ENCODE data around the gene ZFAND3. TPM values are rescaled to one million over a fixed set of nuclear protein-coding genes. Genes with fewer than 3 reads are reported as not detected.
"Not testable (repeated sequence)": the region's sequence is repeated elsewhere in the genome, so short reads cannot be mapped to it uniquely, and the experiment has no call there.

Gene ZFAND3
- total RNA-seq, 1 experiment from 2014 or later = 24.4 TPM

DNA sequence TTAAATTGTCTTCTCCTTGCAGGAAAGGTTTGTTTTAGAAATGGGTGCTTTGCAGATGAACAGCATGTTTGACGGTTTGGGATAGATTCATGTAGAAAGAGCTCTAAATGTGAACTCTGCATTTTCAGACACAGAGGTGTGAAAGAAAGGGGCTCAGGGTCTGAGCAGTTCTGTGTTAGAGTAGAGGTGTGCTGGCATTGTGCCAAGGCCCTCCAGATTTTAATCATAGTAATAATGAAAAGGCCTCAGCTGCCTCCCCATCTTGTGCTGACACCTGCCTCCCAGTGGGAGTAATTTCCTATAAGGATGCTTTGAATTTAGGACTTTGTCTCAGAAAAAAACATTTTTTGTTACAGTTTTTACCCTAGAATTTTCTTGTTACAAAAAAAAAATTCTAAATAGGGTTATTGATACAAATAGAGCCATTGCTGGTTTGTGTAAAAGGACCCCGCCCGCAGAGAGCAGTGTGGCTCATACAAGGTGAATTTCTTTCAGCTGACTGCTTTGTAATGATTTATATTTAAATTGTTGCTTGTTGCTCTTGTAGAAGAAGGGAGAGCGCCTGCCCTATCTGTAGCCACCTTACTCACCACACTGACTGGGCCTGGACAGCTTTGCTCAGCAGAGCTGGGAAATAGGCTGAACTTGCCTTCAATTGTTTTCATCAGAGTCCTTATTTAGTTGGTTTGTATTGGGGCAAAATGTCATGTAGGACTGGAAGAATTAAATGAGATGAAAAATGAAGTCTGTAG, 294.5 kb downstream of the ZFAND3 start:
- H3K9me3 ChIP-seq (replicated peaks) = no peaks in the 10 kb centered on the region
- no peaks in the 10 kb centered on the region for H3K4me1 ChIP-seq (replicated peaks)
- H3K27me3 ChIP-seq (replicated peaks) = no peaks in the 10 kb centered on the region
- H3K4me3 ChIP-seq = no peak overlapping the region
- H3K36me3 ChIP-seq = peaks cover 9% of the 10 kb centered on the region
- DNase-seq (ENCODE audit: low read depth in 1 of 2, low spot score in 2 of 2) = no peak
- no peak overlapping the region for H3K27ac ChIP-seq

DNA sequence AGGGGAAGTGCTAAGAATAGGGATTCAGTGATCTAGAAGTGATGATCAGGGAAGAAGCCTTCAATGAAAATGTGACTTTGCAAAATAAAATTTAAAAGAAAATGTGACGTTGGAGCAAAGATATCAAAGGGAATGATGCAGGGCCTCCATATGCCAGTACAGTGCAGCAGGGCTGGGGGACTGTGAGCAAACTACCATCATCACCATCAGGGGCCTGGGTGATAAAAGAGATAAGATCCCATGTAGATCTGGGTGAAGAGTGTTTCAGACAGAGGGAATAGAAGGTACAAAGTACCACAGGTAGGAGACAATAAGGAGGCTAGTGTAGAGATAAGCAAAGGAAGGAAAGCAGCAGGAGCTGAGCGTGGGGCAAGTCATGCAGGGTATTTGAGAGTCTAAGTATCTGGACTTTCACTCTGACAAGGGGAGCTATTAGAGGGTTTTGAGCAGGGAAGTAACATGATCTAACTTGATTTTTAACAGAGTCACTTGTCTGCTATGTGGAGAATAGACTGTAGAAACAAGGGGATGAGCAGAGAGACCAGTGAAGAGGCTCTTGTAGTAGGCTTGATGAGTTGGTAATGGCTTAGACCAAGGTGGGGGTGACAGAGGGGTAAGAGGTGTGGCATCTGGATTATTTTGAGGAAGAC, 295.6 kb downstream of the ZFAND3 start:
- no peak overlapping the region for H3K4me3 ChIP-seq
- H3K9me3 ChIP-seq (replicated peaks) = no peaks in the 10 kb centered on the region
- H3K36me3 ChIP-seq = peaks cover 13% of the 10 kb centered on the region
- no peaks in the 10 kb centered on the region for H3K27me3 ChIP-seq (replicated peaks)
- H3K27ac ChIP-seq = no peak overlapping the region
- no peaks in the 10 kb centered on the region for H3K4me1 ChIP-seq (replicated peaks)
- DNase-seq (ENCODE audit: low read depth in 1 of 2, low spot score in 2 of 2) = no peak

DNA sequence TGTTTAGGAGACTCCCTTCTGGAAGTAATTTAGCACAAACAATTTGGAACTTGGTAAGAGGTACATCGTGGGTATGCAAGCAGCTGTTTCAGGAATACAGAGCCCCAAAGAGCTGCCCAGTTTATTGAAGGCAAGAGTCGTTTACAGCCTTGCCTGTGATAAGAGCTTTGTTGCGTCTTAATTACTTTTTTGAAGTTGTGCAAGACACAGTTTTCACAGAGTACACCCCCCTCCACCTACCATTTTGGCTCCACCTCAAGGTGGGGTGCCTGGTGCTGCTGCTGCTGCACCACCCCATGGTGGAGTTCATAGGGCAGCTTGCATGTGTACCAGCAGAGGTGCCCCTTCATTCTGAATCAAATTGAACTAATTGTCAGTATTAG, 296.1 kb downstream of the ZFAND3 start:
- Histone ChIP-seq H3K27ac (no peak overlapping the region), H3K27me3 (replicated peaks) (no peaks in the 10 kb centered on the region), H3K9me3 (replicated peaks) (no peaks in the 10 kb centered on the region), H3K36me3 (peaks cover 16% of the 10 kb centered on the region), H3K4me1 (replicated peaks) (no peaks in the 10 kb centered on the region), H3K4me3 (no peak overlapping the region)
- DNase-seq (ENCODE audit: low read depth in 1 of 2, low spot score in 2 of 2) = no peak

GRCh38 chr6:38116248-38116647, 296.7 kb downstream of the ZFAND3 start:
- Histone ChIP-seq H3K36me3 (peaks cover 22% of the 10 kb centered on the region), H3K4me3 (no peak overlapping the region), H3K9me3 (replicated peaks) (no peaks in the 10 kb centered on the region), H3K27ac (no peak overlapping the region), H3K4me1 (replicated peaks) (no peaks in the 10 kb centered on the region), H3K27me3 (replicated peaks) (no peaks in the 10 kb centered on the region)
- DNase-seq (ENCODE audit: low read depth in 1 of 2, low spot score in 2 of 2) = no peak

GRCh38 chr6:38117281-38117680, 297.8 kb downstream of the ZFAND3 start:
- no peak for DNase-seq (ENCODE audit: low read depth in 1 of 2, low spot score in 2 of 2)
- H3K36me3 ChIP-seq = peaks cover 30% of the 10 kb centered on the region
- H3K9me3 ChIP-seq (replicated peaks) = no peaks in the 10 kb centered on the region
- no peaks in the 10 kb centered on the region for H3K4me1 ChIP-seq (replicated peaks)
- no peak overlapping the region for H3K4me3 ChIP-seq
- H3K27ac ChIP-seq = no peak overlapping the region
- H3K27me3 ChIP-seq (replicated peaks) = no peaks in the 10 kb centered on the region

DNA sequence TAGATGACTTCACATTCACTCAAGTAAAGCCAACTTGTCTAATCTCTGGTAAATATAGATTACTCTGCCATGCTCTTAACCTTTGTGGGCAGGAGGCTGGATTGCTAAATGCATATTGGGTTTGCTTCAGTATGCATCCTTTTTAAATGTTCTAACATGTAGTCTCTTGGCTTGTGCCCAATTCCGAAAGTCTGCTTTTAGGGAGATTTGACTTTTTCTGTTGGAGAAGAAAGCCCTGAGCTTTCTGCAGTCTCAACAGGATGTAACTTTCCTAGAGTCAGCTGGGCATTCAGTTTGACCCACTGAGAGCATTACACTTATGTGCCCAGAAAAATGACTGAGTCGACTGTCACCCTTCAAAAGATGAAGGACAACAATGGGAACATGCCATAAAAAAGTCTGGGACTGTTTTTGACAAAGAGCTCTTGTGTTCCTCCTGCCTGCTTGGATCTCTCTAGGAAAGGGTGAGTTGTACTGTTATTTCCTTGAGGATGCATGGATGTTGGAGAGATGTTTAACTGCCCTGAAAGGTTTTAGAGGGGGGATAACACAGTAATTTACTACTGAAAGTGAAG, 299.4 kb downstream of the ZFAND3 start:
- peaks cover 33% of the 10 kb centered on the region for H3K36me3 ChIP-seq
- H3K27ac ChIP-seq = no peak overlapping the region
- no peak overlapping the region for H3K4me3 ChIP-seq
- H3K4me1 ChIP-seq (replicated peaks) = no peaks in the 10 kb centered on the region
- no peak for DNase-seq (ENCODE audit: low read depth in 1 of 2, low spot score in 2 of 2)
- no peaks in the 10 kb centered on the region for H3K9me3 ChIP-seq (replicated peaks)
- no peaks in the 10 kb centered on the region for H3K27me3 ChIP-seq (replicated peaks)

- Histone ChIP-seq H3K36me3 (peaks cover 33% of the 10 kb centered on the region), H3K27me3 (replicated peaks) (no peaks in the 10 kb centered on the region), H3K4me3 (no peak overlapping the region), H3K4me1 (replicated peaks) (no peaks in the 10 kb centered on the region), H3K27ac (no peak overlapping the region), H3K9me3 (replicated peaks) (no peaks in the 10 kb centered on the region)
- no peak for DNase-seq (ENCODE audit: low read depth in 1 of 2, low spot score in 2 of 2)
Measured at GRCh38 chr6:38119516-38119915, 300.0 kb downstream of the ZFAND3 start.

DNA sequence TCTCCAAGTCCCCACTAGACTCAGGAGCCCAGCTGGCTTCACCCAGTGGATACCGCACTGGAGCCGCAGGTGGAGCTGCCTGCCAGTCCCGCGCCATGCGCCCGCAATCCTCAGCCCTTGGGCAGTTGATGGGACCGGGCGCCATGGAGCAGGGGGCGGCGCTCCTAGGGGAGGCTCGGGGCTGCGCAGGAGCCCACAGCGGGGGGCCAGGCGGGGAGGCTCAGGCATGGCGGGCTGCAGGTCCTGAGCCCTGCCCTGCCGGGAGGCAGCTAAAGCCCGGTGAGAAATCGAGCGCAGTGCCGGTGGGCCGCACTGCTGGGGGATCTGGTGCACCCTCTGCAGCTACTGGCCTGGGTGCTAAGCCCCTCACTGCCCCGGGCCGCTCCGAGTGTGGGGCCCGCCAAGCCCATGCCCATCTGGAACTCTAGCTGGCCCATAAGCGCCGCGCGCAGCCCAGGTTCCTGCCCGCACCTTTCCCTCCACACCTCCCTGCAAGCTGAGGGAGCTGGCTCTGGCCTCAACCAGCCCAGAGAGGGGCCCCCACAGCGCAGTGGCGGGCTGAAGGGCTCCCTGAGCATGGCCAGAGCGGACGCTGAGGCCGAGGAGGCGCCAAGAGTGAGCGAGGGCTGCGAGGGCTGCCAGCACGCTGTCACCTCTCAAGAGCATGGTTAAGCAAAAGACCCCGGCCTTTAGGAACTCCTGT, 304.8 kb downstream of the ZFAND3 start:
- H3K27ac ChIP-seq; H3K9me3 ChIP-seq (replicated peaks): not testable (repeated sequence)

GRCh38 chr6:38127284-38127683, 307.8 kb downstream of the ZFAND3 start:
- peaks cover 7% of the 10 kb centered on the region for H3K36me3 ChIP-seq
- no peak overlapping the region for H3K27ac ChIP-seq
- H3K9me3 ChIP-seq (replicated peaks) = 0 out of 2 replicates have a peak, but pooled peaks cover 6% of the 10 kb centered on the region
- no peak overlapping the region for H3K4me3 ChIP-seq
- DNase-seq (ENCODE audit: low read depth in 1 of 2, low spot score in 2 of 2) = no peak
- H3K4me1 ChIP-seq (replicated peaks) = no peaks in the 10 kb centered on the region
- H3K27me3 ChIP-seq (replicated peaks) = no peaks in the 10 kb centered on the region

More for the DNA sequence above, 304.8 kb downstream of the ZFAND3 start:
- H3K36me3 ChIP-seq = peaks cover 28% of the 10 kb centered on the region
- H3K4me3 ChIP-seq; DNase-seq (ENCODE audit: low read depth in 1 of 2, low spot score in 2 of 2); H3K4me1 ChIP-seq (replicated peaks); H3K27me3 ChIP-seq (replicated peaks): not testable (repeated sequence)

DNA sequence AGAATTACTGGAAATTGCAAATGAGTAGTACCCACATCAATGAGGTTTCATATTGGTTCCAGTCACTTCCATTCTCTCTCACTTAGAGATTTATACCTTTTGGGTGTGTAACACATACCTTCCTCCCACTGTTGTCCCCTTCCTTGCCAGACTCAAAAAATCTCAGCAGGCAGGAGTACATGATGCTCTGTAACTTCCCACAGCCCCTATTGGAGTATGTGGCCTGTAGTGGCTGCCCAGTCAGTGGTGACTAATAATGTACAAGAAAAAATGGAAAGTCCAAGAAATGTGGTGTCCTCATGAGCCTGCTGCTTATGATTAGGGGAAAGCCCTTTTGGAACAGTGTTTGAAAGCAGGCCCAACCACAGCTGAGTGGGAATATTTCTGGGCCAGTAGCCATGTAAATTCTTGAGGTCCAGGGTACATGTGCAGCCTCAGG, 312.0 kb downstream of the ZFAND3 start:
- Histone ChIP-seq H3K4me3 (no peak overlapping the region), H3K27ac (no peak overlapping the region), H3K27me3 (replicated peaks) (no peaks in the 10 kb centered on the region), H3K4me1 (replicated peaks) (no peaks in the 10 kb centered on the region), H3K36me3 (peaks cover 11% of the 10 kb centered on the region; the same call in 1 of the 2 replicates), H3K9me3 (replicated peaks) (0 out of 2 replicates have a peak, but pooled peaks cover 2% of the 10 kb centered on the region)
- peak in 1 of 2 experiments; percentile 7 for DNase-seq (ENCODE audit: low read depth in 1 of 2, low spot score in 2 of 2)

GRCh38 chr6:38133932-38134703, 314.6 kb downstream of the ZFAND3 start:
- Histone ChIP-seq H3K4me1 (replicated peaks) (no peaks in the 10 kb centered on the region), H3K9me3 (replicated peaks) (no peaks in the 10 kb centered on the region), H3K4me3 (no peak overlapping the region), H3K27ac (no peak overlapping the region), H3K27me3 (replicated peaks) (no peaks in the 10 kb centered on the region), H3K36me3 (peaks cover 19% of the 10 kb centered on the region)
- DNase-seq (ENCODE audit: low read depth in 1 of 2, low spot score in 2 of 2) = no peak

GRCh38 chr6:38134704-38135088, 315.2 kb downstream of the ZFAND3 start:
- H3K4me3 ChIP-seq = no peak overlapping the region
- H3K9me3 ChIP-seq (replicated peaks) = no peaks in the 10 kb centered on the region
- no peak overlapping the region for H3K27ac ChIP-seq
- no peak for DNase-seq (ENCODE audit: low read depth in 1 of 2, low spot score in 2 of 2)
- peaks cover 21% of the 10 kb centered on the region for H3K36me3 ChIP-seq
- no peaks in the 10 kb centered on the region for H3K4me1 ChIP-seq (replicated peaks)
- H3K27me3 ChIP-seq (replicated peaks) = no peaks in the 10 kb centered on the region

DNA sequence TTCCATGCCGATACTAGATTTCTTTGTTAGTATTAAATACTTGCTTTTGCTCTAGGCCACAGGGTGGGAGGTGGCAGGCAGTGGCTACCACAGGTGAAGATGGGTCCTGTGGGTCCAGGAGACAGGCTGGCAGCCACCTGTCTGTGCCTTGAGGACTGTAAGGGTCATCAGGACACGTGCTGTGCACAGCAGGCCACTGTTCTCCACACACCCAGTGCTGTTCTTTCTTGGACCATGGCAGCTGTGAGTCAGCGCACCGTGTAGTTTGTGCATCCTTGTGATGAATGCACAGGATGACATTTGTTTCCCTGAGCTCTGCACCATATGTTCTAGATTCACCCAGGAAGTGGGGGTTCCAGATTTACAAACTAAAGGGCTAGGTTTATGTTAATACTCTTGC, 317.0 kb downstream of the ZFAND3 start:
- Histone ChIP-seq H3K36me3 (peaks cover 21% of the 10 kb centered on the region), H3K4me1 (replicated peaks) (no peaks in the 10 kb centered on the region), H3K9me3 (replicated peaks) (no peaks in the 10 kb centered on the region), H3K4me3 (no peak overlapping the region), H3K27me3 (replicated peaks) (no peaks in the 10 kb centered on the region), H3K27ac (no peak overlapping the region)
- no peak for DNase-seq (ENCODE audit: low read depth in 1 of 2, low spot score in 2 of 2)

Measured in SJSA1 (cell line).